Mesothelial cell of epicardium (in vitro differentiated cells): ENCODE results near the gene UMPS. TPM values are rescaled to one million over a fixed set of nuclear protein-coding genes. Genes with fewer than 3 reads are reported as not detected.

Experiments used
- DNase-seq, 2 experiments: peaks; one replicate each; pipeline ENCODE4 v3.0.0; 2021; ENCODE audit warnings: low spot score in 2 of 2; ENCODE audit not compliant: unreplicated experiment in 2 of 2
- H3K27ac Mint-ChIP-seq: 2 replicates; pipeline ENCODE4 v1.8.0; 2021; ENCODE audit warnings: mixed read lengths
- H3K27me3 Mint-ChIP-seq: 2 replicates; pipeline ENCODE4 v1.8.0; 2021; ENCODE audit warnings: low read depth, mixed read lengths
- H3K36me3 Mint-ChIP-seq: 2 replicates; pipeline ENCODE4 v1.8.0; 2021; ENCODE audit warnings: mixed read lengths
- H3K4me1 Mint-ChIP-seq: 2 replicates; pipeline ENCODE4 v1.8.0; 2021; ENCODE audit warnings: mixed read lengths
- H3K4me3 Mint-ChIP-seq: 2 replicates; pipeline ENCODE4 v1.8.0; 2021; ENCODE audit warnings: mild to moderate bottlenecking, moderate library complexity, mixed read lengths
- H3K9me3 Mint-ChIP-seq: 2 replicates; pipeline ENCODE4 v1.8.0; 2021; ENCODE audit warnings: mixed read lengths
- total RNA-seq: library from RNA; stranded (reverse); gene quantifications from 3 replicates; pipeline ENCODE4 v1.2.1, GENCODE V29; 2021
- TF ChIP-seq, protein P1 (sequence below): fragments of 200-600 bp; sonication (generic); IDR thresholded peaks from one replicate; pipeline ENCODE4 v1.5.0; 2021; ENCODE audit warnings: antibody characterized with exemption; ENCODE audit not compliant: unreplicated experiment

The UMPS gene
- total RNA-seq, 1 donor from 2014 or later, result 37.3 TPM

DNA sequence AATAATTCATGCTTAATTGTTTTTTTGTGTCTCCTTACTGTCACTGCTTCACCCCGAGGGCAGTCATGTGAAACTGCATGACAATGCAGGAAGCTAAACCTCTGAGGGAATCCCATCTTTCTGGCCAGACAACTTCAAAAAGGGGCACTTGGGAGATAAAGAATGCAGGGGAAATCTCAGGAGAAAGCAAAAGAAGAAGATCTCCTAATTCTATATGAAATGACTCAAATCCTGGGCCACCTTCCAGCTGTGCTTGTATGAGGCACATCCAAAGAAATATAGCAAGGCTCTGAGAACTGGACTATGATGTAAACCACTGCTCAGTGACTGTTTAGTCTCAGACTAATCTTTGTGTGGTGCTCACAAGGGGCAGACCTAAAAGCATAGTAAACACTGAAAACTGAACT lies 22.6 kb upstream of the UMPS start:
- H3K4me1 Mint-ChIP-seq, result peaks cover 8% of the 10 kb centered on the region
- H3K4me3 Mint-ChIP-seq, result no peak overlapping the region
- TF ChIP-seq, protein P1, sequence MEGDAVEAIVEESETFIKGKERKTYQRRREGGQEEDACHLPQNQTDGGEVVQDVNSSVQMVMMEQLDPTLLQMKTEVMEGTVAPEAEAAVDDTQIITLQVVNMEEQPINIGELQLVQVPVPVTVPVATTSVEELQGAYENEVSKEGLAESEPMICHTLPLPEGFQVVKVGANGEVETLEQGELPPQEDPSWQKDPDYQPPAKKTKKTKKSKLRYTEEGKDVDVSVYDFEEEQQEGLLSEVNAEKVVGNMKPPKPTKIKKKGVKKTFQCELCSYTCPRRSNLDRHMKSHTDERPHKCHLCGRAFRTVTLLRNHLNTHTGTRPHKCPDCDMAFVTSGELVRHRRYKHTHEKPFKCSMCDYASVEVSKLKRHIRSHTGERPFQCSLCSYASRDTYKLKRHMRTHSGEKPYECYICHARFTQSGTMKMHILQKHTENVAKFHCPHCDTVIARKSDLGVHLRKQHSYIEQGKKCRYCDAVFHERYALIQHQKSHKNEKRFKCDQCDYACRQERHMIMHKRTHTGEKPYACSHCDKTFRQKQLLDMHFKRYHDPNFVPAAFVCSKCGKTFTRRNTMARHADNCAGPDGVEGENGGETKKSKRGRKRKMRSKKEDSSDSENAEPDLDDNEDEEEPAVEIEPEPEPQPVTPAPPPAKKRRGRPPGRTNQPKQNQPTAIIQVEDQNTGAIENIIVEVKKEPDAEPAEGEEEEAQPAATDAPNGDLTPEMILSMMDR, result no peak
- H3K36me3 Mint-ChIP-seq, result peaks cover 14% of the 10 kb centered on the region
- no peaks in the 10 kb centered on the region for H3K27me3 Mint-ChIP-seq
- no peak for DNase-seq
- H3K27ac Mint-ChIP-seq, result peak overlapping the region; percentile 91
- H3K9me3 Mint-ChIP-seq, result peaks cover 19% of the 10 kb centered on the region

DNA sequence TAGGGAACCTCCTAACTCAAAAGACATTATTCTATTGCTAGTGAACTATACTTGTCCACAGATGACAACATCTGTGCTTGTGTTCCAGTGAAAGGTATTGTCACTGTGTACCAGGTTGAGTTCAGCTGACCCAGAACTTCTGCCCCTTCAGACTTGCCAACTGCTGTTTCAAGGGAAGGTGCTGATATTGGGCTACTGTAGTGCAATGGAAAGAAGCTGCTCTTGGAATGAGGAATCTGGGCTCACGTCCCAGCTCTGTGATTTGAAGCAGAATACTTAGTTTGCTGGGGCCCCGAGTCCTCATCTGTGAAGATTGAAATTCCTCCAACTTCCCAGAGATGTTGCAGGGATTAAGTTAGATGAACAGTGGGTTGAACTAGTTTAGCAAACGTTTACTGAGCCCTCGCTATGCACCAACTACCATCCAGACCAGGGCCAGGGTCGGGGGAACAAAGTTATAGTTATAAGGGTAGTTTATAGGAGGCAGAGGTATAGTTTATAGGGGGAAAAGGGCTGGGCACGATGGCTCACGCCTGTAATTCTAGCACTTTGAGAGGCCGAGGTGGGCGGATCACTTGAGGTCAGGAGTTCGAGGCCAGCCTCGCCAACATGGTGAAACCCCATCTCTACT lies 15.9 kb upstream of the UMPS start:
- TF ChIP-seq, protein P1, result no peak
- Mint-ChIP-seq H3K27me3 (no peaks in the 10 kb centered on the region), H3K4me3 (no peak overlapping the region), H3K4me1 (peaks cover 7% of the 10 kb centered on the region), H3K9me3 (no peaks in the 10 kb centered on the region), H3K36me3 (peaks cover 10% of the 10 kb centered on the region), H3K27ac (no peak overlapping the region)
- DNase-seq, result no peak

DNA sequence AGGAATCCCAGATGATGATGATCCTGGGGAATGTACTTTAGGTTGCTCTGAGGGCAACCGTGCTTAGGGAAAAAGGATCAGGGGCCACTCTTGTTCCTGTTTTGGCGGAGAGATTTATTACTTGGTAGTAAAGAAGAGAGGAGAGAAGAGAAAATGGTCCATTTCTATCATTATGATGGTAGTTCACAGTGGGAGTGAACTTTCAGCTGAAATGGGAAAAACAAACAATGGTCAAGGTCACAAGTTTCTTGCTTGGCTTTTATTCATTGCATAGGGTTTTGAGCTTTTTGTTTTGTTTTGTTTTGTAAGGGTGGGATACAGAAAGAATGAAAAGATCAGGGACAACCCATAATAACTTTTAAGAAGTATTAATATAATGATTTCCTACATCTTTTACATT lies 7.7 kb upstream of the UMPS start:
- Mint-ChIP-seq H3K4me1 (peaks cover 2% of the 10 kb centered on the region), H3K9me3 (no peaks in the 10 kb centered on the region), H3K27me3 (peaks cover 20% of the 10 kb centered on the region), H3K4me3 (no peak overlapping the region), H3K36me3 (peaks cover 8% of the 10 kb centered on the region), H3K27ac (no peak overlapping the region)
- DNase-seq, result no peak
- TF ChIP-seq, protein P1, result no peak

DNA sequence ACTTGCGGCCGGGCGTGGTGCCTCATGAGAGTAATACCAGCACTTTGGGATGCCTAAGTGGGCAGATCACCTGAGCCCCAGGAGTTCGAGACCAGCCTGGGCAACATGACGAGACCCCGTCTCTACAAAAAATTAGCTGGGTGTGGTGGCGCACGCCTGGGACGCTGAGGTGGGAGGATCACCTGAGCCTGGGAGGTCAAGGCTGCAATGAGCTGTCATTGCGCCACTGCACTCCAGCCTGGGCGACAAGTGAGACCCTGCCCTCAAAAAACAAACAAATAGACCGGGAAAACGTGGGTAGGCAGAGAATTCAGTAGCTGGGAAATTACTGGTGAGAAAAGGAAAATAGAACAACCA lies 667 bp downstream of the UMPS start:
- H3K9me3 Mint-ChIP-seq, result no peaks in the 10 kb centered on the region
- H3K27ac Mint-ChIP-seq, result peak overlapping the region; percentile 98
- DNase-seq, result no peak
- TF ChIP-seq, protein P1, result no peak
- H3K4me1 Mint-ChIP-seq, result peaks cover 22% of the 10 kb centered on the region
- peaks cover 3% of the 10 kb centered on the region for H3K36me3 Mint-ChIP-seq
- peaks cover 3% of the 10 kb centered on the region for H3K27me3 Mint-ChIP-seq
- peak overlapping the region; percentile 99 for H3K4me3 Mint-ChIP-seq

DNA sequence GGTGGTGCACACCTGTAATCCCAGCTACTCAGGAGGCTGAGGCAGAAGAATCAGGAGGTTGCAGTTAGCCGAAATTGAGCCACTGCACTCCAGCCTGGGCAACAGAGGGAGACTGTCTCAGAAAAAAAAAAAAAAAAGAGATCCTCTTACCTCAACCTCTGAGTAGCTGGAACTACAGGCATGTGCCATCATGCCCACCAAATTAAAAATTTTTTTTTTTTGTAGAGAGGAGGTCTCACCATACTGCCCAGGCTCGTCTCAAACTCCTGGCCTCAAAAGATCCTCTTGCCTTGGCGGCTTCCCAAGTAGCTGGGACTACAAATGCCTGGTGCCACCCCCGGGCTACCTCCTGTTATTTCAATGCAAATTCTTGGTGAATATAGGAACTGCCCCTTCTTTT lies 1.5 kb downstream of the UMPS start:
- DNase-seq, result no peak
- H3K9me3 Mint-ChIP-seq, result no peaks in the 10 kb centered on the region
- H3K27me3 Mint-ChIP-seq, result peaks cover 2% of the 10 kb centered on the region
- H3K36me3 Mint-ChIP-seq, result peaks cover 3% of the 10 kb centered on the region
- H3K4me1 Mint-ChIP-seq, result peaks cover 22% of the 10 kb centered on the region
- H3K4me3 Mint-ChIP-seq, result peak overlapping the region; percentile 99
- H3K27ac Mint-ChIP-seq, result no peak overlapping the region
- TF ChIP-seq, protein P1, result no peak

DNA sequence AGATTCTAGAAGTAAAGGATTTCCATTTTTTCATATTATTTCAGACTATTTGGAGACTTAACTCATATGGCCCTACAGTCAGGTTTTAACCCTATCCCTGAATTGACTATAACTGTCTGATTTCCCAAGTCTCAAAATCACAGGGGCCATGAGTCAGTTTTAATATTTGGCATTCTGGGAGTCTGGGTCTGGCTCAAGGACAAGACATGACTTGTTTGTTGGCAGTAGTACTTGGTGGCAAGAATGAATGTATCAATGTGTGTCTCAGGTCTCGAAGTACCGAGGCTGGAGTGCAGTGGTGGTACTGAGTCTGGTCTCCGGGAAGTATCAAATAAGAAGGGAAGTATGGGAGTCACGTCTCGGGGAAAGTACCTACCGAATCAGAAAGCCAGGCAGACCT lies 10.8 kb downstream of the UMPS start:
- TF ChIP-seq, protein P1, result no peak
- Mint-ChIP-seq H3K9me3 (no peaks in the 10 kb centered on the region), H3K4me3 (no peak overlapping the region), H3K4me1 (peaks cover 5% of the 10 kb centered on the region), H3K36me3 (peaks cover 51% of the 10 kb centered on the region), H3K27ac (no peak overlapping the region), H3K27me3 (no peaks in the 10 kb centered on the region)
- no peak for DNase-seq
